Upper lobe of right lung (tissue), 1 donor: Measurements from ENCODE around the gene PSMD14. TPM values are rescaled to one million over a fixed set of nuclear protein-coding genes. Genes with fewer than 3 reads are reported as not detected.

Source experiments
- ATAC-seq: fragments of 200-7000 bp; cut with Tn5 transposase; one replicate; pipeline ENCODE4 v1.9.1; 2020; ENCODE audit warnings: mild to moderate bottlenecking, moderate library complexity
- DNase-seq: peaks from one replicate; pipeline ENCODE4 v3.0.0-alpha.2; 2020
- H3K27ac ChIP-seq: fragments of 200-600 bp; one replicate; pipeline ENCODE4 v1.8.0; 2022
- H3K27me3 ChIP-seq: fragments of 200-600 bp; one replicate; pipeline ENCODE4 v1.8.0; 2022; ENCODE audit warnings: mild to moderate bottlenecking
- H3K36me3 ChIP-seq: fragments of 200-600 bp; one replicate; pipeline ENCODE4 v1.8.0; 2022
- H3K4me1 ChIP-seq: fragments of 200-600 bp; one replicate; pipeline ENCODE4 v1.8.0; 2022
- H3K4me3 ChIP-seq: fragments of 200-600 bp; one replicate; pipeline ENCODE4 v1.8.0; 2022; ENCODE audit warnings: mild to moderate bottlenecking
- H3K9me3 ChIP-seq: fragments of 200-600 bp; one replicate; pipeline ENCODE4 v1.8.0; 2022
- CTCF ChIP-seq: fragments of 200-600 bp; IDR thresholded peaks from one replicate; pipeline ENCODE4 v1.8.0; 2022; ENCODE audit warnings: antibody characterized with exemption
- intact Hi-C: fragments of 100-400 bp; cut with DNase I; formaldehyde crosslinking; loops from one replicate; pipeline ENCODE4 v1.11.0; 2022
- total RNA-seq: library from RNA; stranded (reverse); fragmentation: NEBNext Ultra II Directional; extraction: Animal tissue kit (Norgen Biotek cat#: 25700); gene quantifications from one replicate; pipeline ENCODE4 v1.2.1, GENCODE V29; 2021
- donor health status: DM: no; HTN: yes; CAD: no; lungs with severe emphysema.

The PSMD14 gene
- total RNA-seq, 1 donor from 2014 or later = 33.0 TPM

- intact Hi-C loops = no loop called here
- no peaks in the 10 kb centered on the region for H3K4me1 ChIP-seq
- no peaks in the 10 kb centered on the region for H3K9me3 ChIP-seq
- no peaks in the 10 kb centered on the region for H3K27me3 ChIP-seq
- TF ChIP-seq CTCF = no peak
- ATAC-seq (no peak), DNase-seq (no peak)
- no peak overlapping the region for H3K4me3 ChIP-seq
- H3K27ac ChIP-seq = no peak overlapping the region
- H3K36me3 ChIP-seq = peaks cover 1% of the 10 kb centered on the region
These were observed 8.5 kb downstream of the PSMD14 start for GRCh38 chr2:161316701-161317100.

- no peak overlapping the region for H3K4me3 ChIP-seq
- TF ChIP-seq CTCF = no peak
- peaks cover 9% of the 10 kb centered on the region for H3K36me3 ChIP-seq
- no peak for ATAC-seq
- no peaks in the 10 kb centered on the region for H3K4me1 ChIP-seq
- DNase-seq = no peak
- no peaks in the 10 kb centered on the region for H3K9me3 ChIP-seq
- no peaks in the 10 kb centered on the region for H3K27me3 ChIP-seq
- intact Hi-C loops = no loop called here
- no peak overlapping the region for H3K27ac ChIP-seq
These were observed 13.9 kb downstream of the PSMD14 start for GRCh38 chr2:161321944-161322648.

GRCh38 chr2:161324876-161325275 lies 16.7 kb downstream of the PSMD14 start:
- Histone ChIP-seq H3K27me3 (no peaks in the 10 kb centered on the region), H3K27ac (no peak overlapping the region), H3K9me3 (no peaks in the 10 kb centered on the region), H3K36me3 (peaks cover 9% of the 10 kb centered on the region), H3K4me3 (no peak overlapping the region), H3K4me1 (no peaks in the 10 kb centered on the region)
- no peak for ATAC-seq
- intact Hi-C loops = no loop called here
- no peak for TF ChIP-seq CTCF
- DNase-seq = no peak

- Histone ChIP-seq H3K27me3 (no peaks in the 10 kb centered on the region), H3K36me3 (peaks cover 3% of the 10 kb centered on the region), H3K27ac (no peak overlapping the region), H3K9me3 (no peaks in the 10 kb centered on the region), H3K4me3 (no peak overlapping the region), H3K4me1 (no peaks in the 10 kb centered on the region)
- TF ChIP-seq CTCF = no peak
- intact Hi-C loops = no loop called here
- DNase-seq (no peak), ATAC-seq (no peak)
These were observed 19.4 kb downstream of the PSMD14 start for GRCh38 chr2:161327582-161327981.

- DNase-seq = no peak
- no peaks in the 10 kb centered on the region for H3K27me3 ChIP-seq
- H3K4me3 ChIP-seq = no peak overlapping the region
- H3K4me1 ChIP-seq = no peaks in the 10 kb centered on the region
- TF ChIP-seq CTCF = no peak
- ATAC-seq = no peak
- intact Hi-C loops = no loop called here
- no peaks in the 10 kb centered on the region for H3K9me3 ChIP-seq
- H3K36me3 ChIP-seq = no peaks in the 10 kb centered on the region
- H3K27ac ChIP-seq = no peak overlapping the region
These were observed 24.2 kb downstream of the PSMD14 start for GRCh38 chr2:161332371-161332967.
